Measurements from ENCODE around the gene SPTB. TPM values are rescaled to one million over a fixed set of nuclear protein-coding genes. Genes with fewer than 3 reads are reported as not detected.
A peak's percentile ranks its signal among the peaks of the same experiment; 100 is the strongest.
"Not testable (repeated sequence)": the region's sequence is repeated elsewhere in the genome, so short reads cannot be mapped to it uniquely, and the experiment has no call there.

SPTB gene
- total and polyA plus RNA-seq, 2 donors: 0.76 to 6.8 TPM

GRCh38 chr14:64913477-64913876 lies 33.8 kb upstream of the SPTB start:
- H3K4me3 ChIP-seq (ENCODE audit: low read depth, low read length); DNase-seq (ENCODE audit: extremely low spot score); H3K36me3 ChIP-seq (ENCODE audit: insufficient read depth); H3K27ac ChIP-seq (ENCODE audit: low read depth); H3K4me1 ChIP-seq (ENCODE audit: insufficient read depth): not testable (repeated sequence)
- WGBS: 51% methylated on average over 5 of the region's 5 CpGs

GRCh38 chr14:64912261-64912660 lies 32.6 kb upstream of the SPTB start:
- no peak overlapping the region for H3K4me3 ChIP-seq (ENCODE audit: low read depth, low read length)
- DNase-seq (ENCODE audit: extremely low spot score): no peak
- H3K4me1 ChIP-seq (ENCODE audit: insufficient read depth): peaks cover 1% of the 10 kb centered on the region
- no peaks in the 10 kb centered on the region for H3K36me3 ChIP-seq (ENCODE audit: insufficient read depth)
- WGBS: 42% methylated on average over 1 of the region's 1 CpG
- no peak overlapping the region for H3K27ac ChIP-seq (ENCODE audit: low read depth)

- Histone ChIP-seq H3K27ac (ENCODE audit: low read depth) (no peak overlapping the region), H3K4me3 (ENCODE audit: low read depth, low read length) (no peak overlapping the region), H3K36me3 (ENCODE audit: insufficient read depth) (no peaks in the 10 kb centered on the region), H3K4me1 (ENCODE audit: insufficient read depth) (peaks cover 1% of the 10 kb centered on the region)
- 20% methylated on average over 3 of the region's 3 CpGs for WGBS
- no peak for DNase-seq (ENCODE audit: extremely low spot score)
These were observed 31.3 kb upstream of the SPTB start for GRCh38 chr14:64910847-64911495.

GRCh38 chr14:64906022-64906421 lies 26.3 kb upstream of the SPTB start:
- Histone ChIP-seq H3K4me1 (ENCODE audit: insufficient read depth) (no peaks in the 10 kb centered on the region), H3K36me3 (ENCODE audit: insufficient read depth) (no peaks in the 10 kb centered on the region), H3K27ac (ENCODE audit: low read depth) (no peak overlapping the region), H3K4me3 (ENCODE audit: low read depth, low read length) (no peak overlapping the region)
- DNase-seq (ENCODE audit: extremely low spot score): no peak
- 70% methylated on average over 6 of the region's 6 CpGs for WGBS

- no peaks in the 10 kb centered on the region for H3K4me1 ChIP-seq (ENCODE audit: insufficient read depth)
- no peak overlapping the region for H3K27ac ChIP-seq (ENCODE audit: low read depth)
- DNase-seq (ENCODE audit: extremely low spot score): no peak
- WGBS: 77% methylated on average over 1 of the region's 1 CpG
- no peaks in the 10 kb centered on the region for H3K36me3 ChIP-seq (ENCODE audit: insufficient read depth)
- no peak overlapping the region for H3K4me3 ChIP-seq (ENCODE audit: low read depth, low read length)
These were observed 20.3 kb upstream of the SPTB start for GRCh38 chr14:64899958-64900357.

- H3K36me3 ChIP-seq (ENCODE audit: insufficient read depth): no peaks in the 10 kb centered on the region
- DNase-seq (ENCODE audit: extremely low spot score): no peak
- 48% methylated on average over 2 of the region's 2 CpGs for WGBS
- no peak overlapping the region for H3K27ac ChIP-seq (ENCODE audit: low read depth)
- no peaks in the 10 kb centered on the region for H3K4me1 ChIP-seq (ENCODE audit: insufficient read depth)
- H3K4me3 ChIP-seq (ENCODE audit: low read depth, low read length): no peak overlapping the region
These were observed 12.2 kb upstream of the SPTB start for GRCh38 chr14:64891839-64892375.

- WGBS: 89% methylated on average over 4 of the region's 4 CpGs
- H3K4me3 ChIP-seq (ENCODE audit: low read depth, low read length): no peak overlapping the region
- DNase-seq (ENCODE audit: extremely low spot score): no peak
- no peak overlapping the region for H3K27ac ChIP-seq (ENCODE audit: low read depth)
- no peaks in the 10 kb centered on the region for H3K36me3 ChIP-seq (ENCODE audit: insufficient read depth)
- no peaks in the 10 kb centered on the region for H3K4me1 ChIP-seq (ENCODE audit: insufficient read depth)
These were observed 11.6 kb upstream of the SPTB start for GRCh38 chr14:64891173-64891838.

GRCh38 chr14:64889352-64889751 lies 9.6 kb upstream of the SPTB start:
- WGBS: 90% methylated on average over 6 of the region's 6 CpGs
- Histone ChIP-seq H3K27ac (ENCODE audit: low read depth) (no peak overlapping the region), H3K4me1 (ENCODE audit: insufficient read depth) (no peaks in the 10 kb centered on the region), H3K36me3 (ENCODE audit: insufficient read depth) (no peaks in the 10 kb centered on the region), H3K4me3 (ENCODE audit: low read depth, low read length) (no peak overlapping the region)
- DNase-seq (ENCODE audit: extremely low spot score): no peak

GRCh38 chr14:64885559-64885958 lies 5.9 kb upstream of the SPTB start:
- DNase-seq (ENCODE audit: extremely low spot score): no peak
- no peak overlapping the region for H3K4me3 ChIP-seq (ENCODE audit: low read depth, low read length)
- H3K27ac ChIP-seq (ENCODE audit: low read depth): no peak overlapping the region
- H3K4me1 ChIP-seq (ENCODE audit: insufficient read depth): no peaks in the 10 kb centered on the region
- 93% methylated on average over 2 of the region's 2 CpGs for WGBS
- no peaks in the 10 kb centered on the region for H3K36me3 ChIP-seq (ENCODE audit: insufficient read depth)

- peak overlapping the region; percentile 72 for H3K4me3 ChIP-seq (ENCODE audit: low read depth, low read length)
- DNase-seq (ENCODE audit: extremely low spot score): no peak
- H3K4me1 ChIP-seq (ENCODE audit: insufficient read depth): peaks cover 7% of the 10 kb centered on the region
- WGBS: 3% methylated on average over 49 of the region's 49 CpGs
- H3K36me3 ChIP-seq (ENCODE audit: insufficient read depth): no peaks in the 10 kb centered on the region
- H3K27ac ChIP-seq (ENCODE audit: low read depth): no peak overlapping the region
These were observed 764 bp upstream of the SPTB start for GRCh38 chr14:64880221-64881121.

GRCh38 chr14:64878837-64879634 lies 671 bp downstream of the SPTB start:
- Histone ChIP-seq H3K36me3 (ENCODE audit: insufficient read depth) (no peaks in the 10 kb centered on the region), H3K4me1 (ENCODE audit: insufficient read depth) (peaks cover 7% of the 10 kb centered on the region), H3K27ac (ENCODE audit: low read depth) (no peak overlapping the region), H3K4me3 (ENCODE audit: low read depth, low read length) (peak overlapping the region; percentile 72)
- WGBS: 7% methylated on average over 43 of the region's 43 CpGs
- DNase-seq (ENCODE audit: extremely low spot score): no peak

GRCh38 chr14:64877846-64878245 lies 1.9 kb downstream of the SPTB start:
- no peak for DNase-seq (ENCODE audit: extremely low spot score)
- Histone ChIP-seq H3K36me3 (ENCODE audit: insufficient read depth) (no peaks in the 10 kb centered on the region), H3K4me3 (ENCODE audit: low read depth, low read length) (no peak overlapping the region), H3K27ac (ENCODE audit: low read depth) (no peak overlapping the region), H3K4me1 (ENCODE audit: insufficient read depth) (peaks cover 7% of the 10 kb centered on the region)
- 81% methylated on average over 4 of the region's 4 CpGs for WGBS

- Histone ChIP-seq H3K4me3 (ENCODE audit: low read depth, low read length) (no peak overlapping the region), H3K4me1 (ENCODE audit: insufficient read depth) (peaks cover 7% of the 10 kb centered on the region), H3K27ac (ENCODE audit: low read depth) (no peak overlapping the region), H3K36me3 (ENCODE audit: insufficient read depth) (no peaks in the 10 kb centered on the region)
- no peak for DNase-seq (ENCODE audit: extremely low spot score)
- WGBS: 52% methylated on average over 4 of the region's 4 CpGs
These were observed 4.4 kb downstream of the SPTB start for GRCh38 chr14:64875350-64875749.

Measured in urinary bladder (tissue), 4 donors.